AG20443 (cell line): ENCODE results near the gene RABGAP1.

Experiments
- DNase-seq: peaks from one replicate; pipeline ENCODE4 v3.0.0; 2012; ENCODE audit warnings: low spot score, mixed read lengths

Gene RABGAP1

GRCh38 chr9:123083680-123084079 lies 142.9 kb downstream of the RABGAP1 start:
- no peak for DNase-seq

- DNase-seq: no peak
Observed at GRCh38 chr9:123084256-123084655, 143.4 kb downstream of the RABGAP1 start.

- no peak for DNase-seq
Observed at GRCh38 chr9:123085916-123086315, 145.1 kb downstream of the RABGAP1 start.

GRCh38 chr9:123087359-123087888 lies 146.6 kb downstream of the RABGAP1 start:
- no peak for DNase-seq

- no peak for DNase-seq
Observed at GRCh38 chr9:123089040-123089439, 148.2 kb downstream of the RABGAP1 start.

GRCh38 chr9:123089790-123090189 lies 149.0 kb downstream of the RABGAP1 start:
- no peak for DNase-seq

GRCh38 chr9:123090198-123090896 lies 149.5 kb downstream of the RABGAP1 start:
- no peak for DNase-seq

GRCh38 chr9:123090956-123091355 lies 150.1 kb downstream of the RABGAP1 start:
- DNase-seq: no peak

- no peak for DNase-seq
Observed at GRCh38 chr9:123091459-123091858, 150.6 kb downstream of the RABGAP1 start.

- DNase-seq: no peak
Observed at GRCh38 chr9:123093141-123093540, 152.3 kb downstream of the RABGAP1 start.

GRCh38 chr9:123096987-123097386 lies 156.2 kb downstream of the RABGAP1 start:
- DNase-seq: no peak

- no peak for DNase-seq
Observed at GRCh38 chr9:123097430-123098095, 156.7 kb downstream of the RABGAP1 start.

GRCh38 chr9:123098096-123098459 lies 157.3 kb downstream of the RABGAP1 start:
- no peak for DNase-seq

- DNase-seq: no peak
Observed at GRCh38 chr9:123099042-123099441, 158.2 kb downstream of the RABGAP1 start.

GRCh38 chr9:123099548-123099947 lies 158.7 kb downstream of the RABGAP1 start:
- DNase-seq: no peak

- DNase-seq: no peak
Observed at GRCh38 chr9:123102375-123103113, 161.7 kb downstream of the RABGAP1 start.

- no peak for DNase-seq
Observed at GRCh38 chr9:123104807-123105206, 164.0 kb downstream of the RABGAP1 start.

GRCh38 chr9:123105490-123105889 lies 164.7 kb downstream of the RABGAP1 start:
- DNase-seq: no peak

- no peak for DNase-seq
Observed at GRCh38 chr9:123107639-123108285, 166.9 kb downstream of the RABGAP1 start.

GRCh38 chr9:123108976-123109375 lies 168.2 kb downstream of the RABGAP1 start:
- no peak for DNase-seq

- DNase-seq: no peak
Observed at GRCh38 chr9:123109540-123110279, 168.9 kb downstream of the RABGAP1 start.
